GM12874 (cell line): ENCODE results near the gene SHQ1.

Source experiments
- CTCF ChIP-seq: IDR thresholded peaks from 2 replicates; pipeline ENCODE4 v1.5.1; 2011; ENCODE audit warnings: low read depth, mild to moderate bottlenecking, control low read depth, low read length, moderate library complexity; ENCODE audit not compliant: insufficient read depth

SHQ1 gene

GRCh38 chr3:72721683-72722381 is 126.4 kb downstream of the SHQ1 start:
- TF ChIP-seq CTCF = no peak

- TF ChIP-seq CTCF = no peak
These were observed 127.7 kb downstream of the SHQ1 start for GRCh38 chr3:72720566-72720965.

- TF ChIP-seq CTCF = no peak
These were observed 129.1 kb downstream of the SHQ1 start for GRCh38 chr3:72719137-72719536.

GRCh38 chr3:72708441-72708840 is 139.8 kb downstream of the SHQ1 start:
- no peak for TF ChIP-seq CTCF

GRCh38 chr3:72702997-72703396 is 145.2 kb downstream of the SHQ1 start:
- no peak for TF ChIP-seq CTCF

- TF ChIP-seq CTCF = no peak
These were observed 145.9 kb downstream of the SHQ1 start for GRCh38 chr3:72702390-72702789.

GRCh38 chr3:72700106-72700505 is 148.1 kb downstream of the SHQ1 start:
- TF ChIP-seq CTCF = no peak

- no peak for TF ChIP-seq CTCF
These were observed 148.6 kb downstream of the SHQ1 start for GRCh38 chr3:72699631-72700030.
